ENCODE measurements around the gene LTA4H. TPM values are rescaled to one million over a fixed set of nuclear protein-coding genes. Genes with fewer than 3 reads are reported as not detected.

The LTA4H gene
- total RNA-seq, 1 donor from 2014 or later: 69.4 TPM

- Mint-ChIP-seq H3K4me1 (ENCODE audit: unreplicated experiment) (peaks cover 26% of the 10 kb centered on the region), H3K27ac (ENCODE audit: unreplicated experiment) (peak overlapping the region; percentile 12), H3K27me3 (ENCODE audit: unreplicated experiment) (no peaks in the 10 kb centered on the region), H3K9me3 (ENCODE audit: unreplicated experiment) (peaks cover under 1% of the 10 kb centered on the region), H3K4me3 (ENCODE audit: unreplicated experiment) (no peak overlapping the region), H3K36me3 (ENCODE audit: unreplicated experiment) (no peaks in the 10 kb centered on the region)
- TF ChIP-seq, protein P1, sequence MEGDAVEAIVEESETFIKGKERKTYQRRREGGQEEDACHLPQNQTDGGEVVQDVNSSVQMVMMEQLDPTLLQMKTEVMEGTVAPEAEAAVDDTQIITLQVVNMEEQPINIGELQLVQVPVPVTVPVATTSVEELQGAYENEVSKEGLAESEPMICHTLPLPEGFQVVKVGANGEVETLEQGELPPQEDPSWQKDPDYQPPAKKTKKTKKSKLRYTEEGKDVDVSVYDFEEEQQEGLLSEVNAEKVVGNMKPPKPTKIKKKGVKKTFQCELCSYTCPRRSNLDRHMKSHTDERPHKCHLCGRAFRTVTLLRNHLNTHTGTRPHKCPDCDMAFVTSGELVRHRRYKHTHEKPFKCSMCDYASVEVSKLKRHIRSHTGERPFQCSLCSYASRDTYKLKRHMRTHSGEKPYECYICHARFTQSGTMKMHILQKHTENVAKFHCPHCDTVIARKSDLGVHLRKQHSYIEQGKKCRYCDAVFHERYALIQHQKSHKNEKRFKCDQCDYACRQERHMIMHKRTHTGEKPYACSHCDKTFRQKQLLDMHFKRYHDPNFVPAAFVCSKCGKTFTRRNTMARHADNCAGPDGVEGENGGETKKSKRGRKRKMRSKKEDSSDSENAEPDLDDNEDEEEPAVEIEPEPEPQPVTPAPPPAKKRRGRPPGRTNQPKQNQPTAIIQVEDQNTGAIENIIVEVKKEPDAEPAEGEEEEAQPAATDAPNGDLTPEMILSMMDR (IDR thresholded peaks at IDR 0.05): no peak
- no peak for DNase-seq (ENCODE audit: extremely low spot score, unreplicated experiment)
Measured at GRCh38 chr12:96051756-96052485, 16.5 kb upstream of the LTA4H start.

- no peaks in the 10 kb centered on the region for H3K9me3 Mint-ChIP-seq (ENCODE audit: unreplicated experiment)
- DNase-seq (ENCODE audit: extremely low spot score, unreplicated experiment): no peak
- no peaks in the 10 kb centered on the region for H3K27me3 Mint-ChIP-seq (ENCODE audit: unreplicated experiment)
- no peak overlapping the region for H3K27ac Mint-ChIP-seq (ENCODE audit: unreplicated experiment)
- peaks cover 26% of the 10 kb centered on the region for H3K4me1 Mint-ChIP-seq (ENCODE audit: unreplicated experiment)
- H3K36me3 Mint-ChIP-seq (ENCODE audit: unreplicated experiment): no peaks in the 10 kb centered on the region
- TF ChIP-seq, protein P1 (IDR thresholded peaks at IDR 0.05): no peak
- H3K4me3 Mint-ChIP-seq (ENCODE audit: unreplicated experiment): no peak overlapping the region
Measured at GRCh38 chr12:96050139-96050538, 14.8 kb upstream of the LTA4H start.

GRCh38 chr12:96049101-96049500 is 13.7 kb upstream of the LTA4H start:
- H3K27ac Mint-ChIP-seq (ENCODE audit: unreplicated experiment): no peak overlapping the region
- H3K4me1 Mint-ChIP-seq (ENCODE audit: unreplicated experiment): peaks cover 36% of the 10 kb centered on the region
- no peak for DNase-seq (ENCODE audit: extremely low spot score, unreplicated experiment)
- H3K9me3 Mint-ChIP-seq (ENCODE audit: unreplicated experiment): no peaks in the 10 kb centered on the region
- no peaks in the 10 kb centered on the region for H3K36me3 Mint-ChIP-seq (ENCODE audit: unreplicated experiment)
- no peaks in the 10 kb centered on the region for H3K27me3 Mint-ChIP-seq (ENCODE audit: unreplicated experiment)
- H3K4me3 Mint-ChIP-seq (ENCODE audit: unreplicated experiment): no peak overlapping the region
- TF ChIP-seq, protein P1 (IDR thresholded peaks at IDR 0.05): no peak

DNA sequence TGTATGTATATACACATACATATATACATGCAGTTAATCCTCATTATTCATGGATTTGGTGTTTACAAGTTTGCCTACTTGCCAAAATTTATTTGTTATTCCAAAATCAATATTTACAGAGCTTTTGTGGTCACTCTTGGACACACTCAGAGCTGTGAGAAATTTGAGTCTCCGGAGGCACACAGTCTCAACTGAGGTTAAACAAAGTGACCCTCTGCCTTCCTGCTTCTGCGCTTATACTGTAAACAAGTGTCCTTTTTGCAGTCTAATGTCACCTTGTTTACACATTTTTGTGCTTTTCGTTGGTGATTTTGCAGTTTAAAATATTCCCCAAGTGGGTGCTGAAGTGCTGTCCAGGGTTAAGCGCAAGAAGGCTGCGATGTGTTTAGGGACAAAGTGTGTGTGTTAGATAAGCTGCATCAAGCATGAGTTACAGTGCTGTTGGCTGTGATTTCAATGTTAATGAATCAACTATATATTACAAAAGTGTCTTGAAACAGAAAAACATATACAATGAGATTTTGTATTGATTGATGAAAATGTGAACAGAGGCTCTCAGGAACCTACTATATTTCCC is 13.1 kb upstream of the LTA4H start:
- Mint-ChIP-seq H3K36me3 (ENCODE audit: unreplicated experiment) (no peaks in the 10 kb centered on the region), H3K27me3 (ENCODE audit: unreplicated experiment) (no peaks in the 10 kb centered on the region), H3K9me3 (ENCODE audit: unreplicated experiment) (no peaks in the 10 kb centered on the region), H3K4me3 (ENCODE audit: unreplicated experiment) (no peak overlapping the region), H3K4me1 (ENCODE audit: unreplicated experiment) (peaks cover 40% of the 10 kb centered on the region), H3K27ac (ENCODE audit: unreplicated experiment) (peak overlapping the region; percentile 39)
- DNase-seq (ENCODE audit: extremely low spot score, unreplicated experiment): no peak
- TF ChIP-seq, protein P1 (IDR thresholded peaks at IDR 0.05): no peak
